Dermis microvascular lymphatic vessel endothelial cell (primary cell): ENCODE measurements around the gene PACSIN1. TPM values are rescaled to one million over a fixed set of nuclear protein-coding genes. Genes with fewer than 3 reads are reported as not detected.

Experiments used
- DNase-seq, 2 donors: peaks; one replicate each; pipeline versions ENCODE4 v3.0.0 to v3.0.0-alpha.2; 2010; ENCODE audit warnings: low read depth in 2 of 2
- total RNA-seq: library from RNA; depleted of rRNA; stranded (reverse); fragments of >200 nt; gene quantifications from 2 replicates; pipeline ENCODE4 v1.2.1, GENCODE V29; 2014

Gene PACSIN1
- total RNA-seq, 1 donor from 2014 or later = not detected

DNA sequence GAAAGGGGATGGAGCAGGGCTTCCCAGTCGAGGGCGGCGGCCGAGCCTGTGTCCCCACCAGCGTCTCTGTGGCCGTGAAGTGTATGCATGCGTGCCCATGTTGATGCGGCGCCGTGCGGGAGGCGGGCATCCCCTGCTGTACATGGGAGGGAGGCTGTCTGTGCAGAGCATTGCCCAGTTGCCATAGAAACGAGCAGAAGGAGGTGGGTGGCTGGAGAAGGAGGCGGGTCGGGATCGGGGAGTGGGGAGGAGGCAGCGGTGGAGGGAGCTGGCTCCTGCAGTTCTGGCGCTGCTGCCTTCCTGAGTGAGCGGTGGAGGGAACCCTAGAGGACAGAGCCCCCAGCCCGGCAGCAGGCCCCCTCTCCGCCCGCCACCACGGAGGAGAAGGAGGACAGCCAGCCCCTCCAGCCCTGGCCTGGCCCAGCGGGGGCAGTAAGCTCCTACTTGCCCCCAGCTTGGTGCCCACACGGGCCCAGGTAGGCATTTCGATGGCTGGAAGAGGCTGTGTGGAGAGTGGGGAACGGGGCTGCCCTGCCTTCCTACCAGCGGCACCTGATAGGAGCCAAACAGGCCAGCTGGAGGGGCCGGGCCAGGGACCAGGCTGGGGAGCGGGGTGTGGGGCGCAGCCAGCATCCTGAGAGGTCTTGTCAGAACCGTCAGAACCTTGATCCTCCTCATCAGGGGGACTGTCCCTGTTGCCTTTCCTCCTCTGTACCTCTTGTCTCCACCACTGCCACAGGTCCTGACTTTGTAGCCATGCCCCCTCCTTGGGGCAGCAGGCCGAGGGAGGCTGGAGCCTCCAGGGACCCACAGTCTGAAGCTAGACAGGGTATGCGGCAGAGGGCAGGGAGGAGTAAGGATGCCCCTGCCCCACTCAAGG lies 49.0 kb downstream of the PACSIN1 start:
- peak in 1 of 2 donors; percentile 12 for DNase-seq

DNA sequence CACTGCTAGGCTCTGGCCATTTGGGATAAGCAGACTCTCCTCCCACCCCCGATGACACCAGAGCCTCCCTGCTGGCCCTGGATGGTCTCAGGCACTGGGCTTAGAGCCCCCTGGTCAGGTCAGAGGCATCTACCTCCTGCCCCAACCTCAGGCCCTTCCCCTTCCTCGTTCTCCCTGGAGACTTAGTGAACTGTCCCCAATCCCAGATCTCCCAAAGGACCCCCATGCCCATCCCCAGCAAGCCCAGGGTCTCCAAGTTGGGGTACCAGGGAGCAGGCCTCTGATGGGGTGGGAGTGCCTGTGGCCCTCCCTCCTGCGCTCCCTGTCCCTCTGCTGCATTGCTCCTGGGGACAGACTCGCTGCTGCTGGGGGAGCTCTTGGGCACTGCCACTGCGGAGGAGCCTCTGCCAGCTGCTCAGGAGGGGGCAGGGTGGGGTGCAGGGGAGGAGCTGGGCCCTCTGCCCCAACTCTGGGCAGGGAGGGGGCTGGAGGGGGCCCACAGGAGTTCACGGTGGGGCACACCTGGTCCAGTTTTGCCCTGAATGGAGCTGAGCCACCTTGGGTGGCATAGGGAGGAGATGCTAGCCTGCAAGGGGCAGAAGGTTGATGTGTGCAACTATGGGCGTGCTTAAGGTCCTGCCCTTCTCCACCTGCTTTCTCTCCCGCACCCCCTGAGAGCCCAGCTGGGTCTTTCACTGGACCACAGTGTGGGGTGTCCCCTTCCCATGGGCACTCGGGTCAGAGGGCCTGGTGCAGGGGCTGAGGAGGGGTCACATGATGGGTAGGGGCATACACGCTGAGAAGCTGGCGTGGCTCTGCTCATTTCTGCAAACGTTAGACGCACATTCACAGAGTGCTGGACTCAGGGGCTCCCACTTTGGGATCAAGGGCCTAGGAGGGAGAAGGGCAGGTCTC lies 49.9 kb downstream of the PACSIN1 start:
- DNase-seq = no peak

DNA sequence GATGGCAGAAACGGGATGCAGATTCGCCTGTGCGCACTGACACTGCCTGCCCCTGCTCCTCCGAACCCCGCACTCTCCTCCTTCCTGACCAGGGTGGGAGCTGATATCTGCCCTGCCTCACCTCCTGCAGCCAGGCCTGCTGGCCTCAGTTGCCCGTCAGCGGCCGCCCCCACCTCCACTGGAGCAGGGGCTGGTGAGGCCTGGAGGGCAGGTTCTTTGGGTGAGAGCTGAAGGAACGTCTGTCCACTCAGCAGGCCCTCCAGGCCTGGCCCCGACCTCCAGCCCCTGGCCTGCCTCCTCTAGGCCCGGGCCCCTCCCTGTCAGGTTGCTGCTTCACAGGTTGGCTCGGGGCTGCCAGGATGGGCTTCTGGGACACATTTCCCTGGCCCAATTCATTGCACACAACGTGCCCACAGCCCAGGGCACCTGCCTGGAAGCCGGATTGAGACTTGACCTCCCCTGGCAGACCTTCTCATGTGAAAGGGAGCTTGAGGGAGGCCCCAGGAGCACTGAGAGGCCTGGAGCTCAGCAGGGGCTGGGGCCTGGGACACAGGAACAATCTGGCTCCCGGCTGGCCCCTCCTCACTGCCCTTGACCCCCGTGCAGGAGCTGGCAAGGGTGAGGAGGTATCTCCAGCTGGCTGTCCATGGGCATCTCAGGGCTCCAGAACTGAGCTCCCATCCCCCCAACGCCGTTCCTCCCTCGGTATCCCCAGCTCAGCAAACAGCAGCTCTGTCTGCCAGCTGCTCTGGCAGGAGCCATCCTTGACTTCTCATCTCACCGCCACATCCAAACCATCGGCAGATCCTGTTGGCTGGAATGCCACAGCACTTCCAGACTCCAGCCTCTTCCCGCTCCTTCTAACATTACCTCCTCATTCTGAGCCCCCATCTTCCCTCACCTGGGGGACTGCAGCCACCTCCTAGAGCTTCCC lies 50.8 kb downstream of the PACSIN1 start:
- DNase-seq = no peak

DNA sequence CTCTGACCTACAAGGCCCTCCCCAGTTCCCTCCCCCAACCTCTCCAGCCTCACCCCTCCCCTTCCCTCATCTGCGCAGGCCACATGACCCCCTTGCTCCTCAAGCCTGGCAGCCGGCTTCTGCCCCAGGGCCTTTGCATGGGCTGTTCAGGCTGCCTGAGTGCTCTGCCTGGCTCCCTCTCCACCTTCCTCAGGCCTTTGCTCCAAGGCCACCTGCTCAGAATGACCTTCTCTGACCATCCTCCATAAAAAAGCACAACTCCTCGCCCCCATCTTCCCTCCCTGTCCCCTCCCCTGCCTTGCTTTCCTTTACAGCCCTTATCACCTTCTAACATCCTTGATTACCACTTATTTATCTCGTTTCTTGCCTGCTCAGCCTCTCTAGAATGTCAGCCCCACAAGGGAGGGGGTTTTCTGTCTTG lies 51.6 kb downstream of the PACSIN1 start:
- DNase-seq = no peak

DNA sequence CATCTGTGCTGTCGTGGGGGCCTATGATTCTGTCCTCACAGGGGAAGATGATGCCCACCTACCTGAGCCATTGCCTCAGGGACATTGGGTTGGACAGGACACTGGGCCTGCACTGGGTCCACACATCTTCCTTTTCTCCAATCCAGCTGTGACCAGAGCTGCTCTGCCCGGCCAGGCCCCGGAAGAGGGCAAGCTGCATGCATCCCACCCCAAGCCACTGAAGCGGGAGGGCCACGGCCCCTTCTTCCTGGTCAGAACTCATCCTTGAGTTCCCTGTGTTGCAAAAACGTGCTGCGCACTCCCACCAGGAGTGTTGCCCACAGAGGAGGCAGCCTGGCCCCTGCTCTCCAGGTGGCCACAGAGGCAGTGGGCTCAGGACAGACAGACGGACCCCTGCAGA lies 52.1 kb downstream of the PACSIN1 start:
- no peak for DNase-seq

DNA sequence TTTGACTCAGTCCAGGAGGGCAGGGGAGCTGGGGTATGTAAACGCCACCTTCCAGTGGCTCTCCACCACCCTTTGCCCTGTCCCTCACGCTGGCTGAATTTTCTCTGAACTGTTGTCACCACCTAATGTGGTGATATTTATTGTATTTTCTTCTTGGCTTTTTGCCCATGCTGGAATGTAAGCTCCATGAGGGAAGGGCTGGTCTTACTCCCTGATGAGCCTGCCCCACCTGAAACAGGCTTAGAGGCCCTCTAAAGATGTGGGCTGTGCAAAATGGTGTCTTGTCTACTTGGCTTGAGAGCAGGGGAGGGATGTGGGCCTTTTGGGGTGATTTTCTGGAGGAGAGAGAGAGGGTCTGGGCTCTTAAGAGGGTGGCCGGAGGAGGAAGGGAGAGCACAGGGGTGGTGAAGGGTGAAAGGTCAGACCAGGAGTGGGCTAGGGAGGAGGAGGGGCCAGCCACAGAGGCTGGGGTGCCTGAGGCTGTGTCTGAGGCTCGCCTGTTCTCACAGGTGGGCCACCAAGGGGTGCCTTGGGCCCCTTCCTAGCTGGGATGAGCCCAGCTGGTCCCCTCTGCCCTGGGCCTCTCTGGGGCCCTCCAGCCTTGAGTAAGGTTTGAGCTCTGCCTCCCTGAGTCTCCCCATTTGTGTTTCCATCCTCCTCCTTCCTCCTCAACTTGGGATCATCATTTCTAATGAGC lies 52.9 kb downstream of the PACSIN1 start:
- no peak for DNase-seq

DNA sequence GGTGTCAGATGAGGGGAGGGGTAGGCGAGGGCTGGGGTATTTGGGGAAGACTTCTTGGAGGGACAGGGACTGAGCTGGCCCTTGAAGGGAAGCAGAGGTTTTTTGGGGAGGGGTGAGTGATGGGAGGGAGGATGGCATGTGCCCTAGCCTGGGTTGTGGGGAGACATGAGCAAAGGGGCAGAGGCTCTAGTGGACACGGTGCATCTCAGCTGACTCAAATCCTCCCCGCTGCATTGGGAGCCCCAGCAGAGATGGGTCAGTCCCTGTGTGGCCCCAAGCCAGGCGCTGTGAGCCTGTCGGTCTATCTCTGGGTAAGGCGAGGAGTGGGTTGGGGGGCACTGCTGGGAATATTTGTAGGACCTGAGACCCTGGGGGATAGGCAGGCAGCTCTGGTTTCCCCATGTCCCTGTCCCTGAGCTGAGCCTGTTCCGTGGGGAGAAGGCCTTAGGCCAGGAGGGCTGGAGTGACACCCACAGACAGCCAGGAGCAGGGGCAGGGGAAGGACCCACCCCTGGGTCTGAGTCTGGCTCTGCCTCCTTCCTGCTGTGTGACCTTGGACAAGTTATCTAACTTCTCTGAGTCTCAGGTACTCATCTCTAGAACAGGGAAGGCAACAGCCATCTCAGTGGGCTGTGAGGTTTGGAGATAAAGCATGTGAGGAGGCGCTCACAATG lies 54.2 kb downstream of the PACSIN1 start:
- DNase-seq = no peak

DNA sequence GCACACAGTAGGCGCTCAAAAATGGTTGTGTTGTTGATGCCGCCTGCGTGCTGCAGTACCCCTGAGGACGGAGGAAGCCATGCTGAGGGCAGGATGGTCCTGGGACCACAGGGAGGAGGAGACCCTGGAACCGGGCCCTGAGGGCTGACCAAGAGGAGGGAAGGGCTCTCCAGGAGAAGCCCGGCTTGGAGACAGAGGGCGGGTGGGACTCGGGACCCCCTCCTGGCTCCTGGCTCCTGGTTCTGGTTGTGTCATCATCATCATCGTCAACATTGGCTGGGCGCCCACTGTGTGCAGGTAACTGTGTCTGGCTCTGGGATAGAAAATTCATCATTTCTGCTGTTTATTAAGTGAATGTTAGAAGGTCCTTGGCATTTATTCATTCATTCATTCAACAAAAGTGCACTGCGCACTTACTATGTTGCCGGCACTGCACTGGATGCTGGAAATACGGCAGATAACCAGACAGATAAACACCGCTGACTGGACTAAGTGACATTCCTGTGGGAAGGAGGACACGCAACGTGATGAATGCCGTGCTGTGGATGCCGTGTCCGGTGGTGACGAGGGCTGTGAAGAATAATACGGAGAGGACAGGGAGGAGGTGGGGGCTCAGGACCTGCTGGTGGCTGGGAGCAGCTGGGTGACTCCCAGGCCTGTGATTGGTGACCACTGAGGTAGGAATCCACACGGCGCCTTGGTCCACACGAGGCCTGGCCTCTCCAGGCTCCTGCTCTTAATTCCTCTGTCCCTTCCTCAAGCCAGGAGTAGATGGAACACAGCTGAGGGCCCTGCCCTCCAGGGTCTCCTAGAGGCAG lies 55.0 kb downstream of the PACSIN1 start:
- no peak for DNase-seq

DNA sequence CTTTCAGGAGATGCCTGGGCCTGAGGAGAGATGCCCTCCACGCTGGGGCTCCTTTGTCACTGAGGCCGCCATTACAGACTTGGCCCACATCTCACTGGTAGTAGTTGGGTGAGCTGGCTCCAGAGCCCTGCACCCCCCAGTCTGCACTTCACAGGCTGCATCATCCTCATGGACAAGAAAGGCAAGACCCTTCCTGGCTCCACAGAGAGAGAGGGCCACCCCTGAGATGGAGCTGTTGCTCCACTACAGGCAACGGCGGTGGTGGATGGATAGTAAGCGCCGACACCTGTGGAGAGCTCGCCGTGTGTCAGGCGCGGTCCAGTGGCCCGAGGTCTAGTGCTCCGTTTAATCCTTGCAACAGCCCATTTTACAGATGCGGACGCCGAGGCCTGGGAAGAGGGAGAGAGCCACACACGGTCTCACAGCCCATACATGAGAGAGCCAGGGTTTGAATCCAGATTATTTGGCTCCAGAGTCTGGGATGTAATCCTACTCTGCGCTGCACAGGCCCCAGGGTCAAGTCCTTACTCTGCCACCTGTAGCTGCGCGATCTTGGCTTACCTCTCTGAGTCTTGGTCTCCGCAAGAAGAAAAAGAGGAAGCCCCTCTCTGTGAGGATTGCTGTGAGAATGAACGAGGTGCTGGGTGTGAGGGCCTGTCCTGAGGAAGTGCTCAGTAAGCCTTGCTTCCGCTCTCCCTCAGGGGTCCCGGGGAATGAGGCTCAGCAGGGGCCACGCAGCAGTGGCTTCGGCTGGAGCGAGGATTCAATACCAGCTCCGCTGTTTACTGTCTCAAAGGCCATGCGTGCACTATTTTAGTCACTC lies 55.8 kb downstream of the PACSIN1 start:
- no peak for DNase-seq

DNA sequence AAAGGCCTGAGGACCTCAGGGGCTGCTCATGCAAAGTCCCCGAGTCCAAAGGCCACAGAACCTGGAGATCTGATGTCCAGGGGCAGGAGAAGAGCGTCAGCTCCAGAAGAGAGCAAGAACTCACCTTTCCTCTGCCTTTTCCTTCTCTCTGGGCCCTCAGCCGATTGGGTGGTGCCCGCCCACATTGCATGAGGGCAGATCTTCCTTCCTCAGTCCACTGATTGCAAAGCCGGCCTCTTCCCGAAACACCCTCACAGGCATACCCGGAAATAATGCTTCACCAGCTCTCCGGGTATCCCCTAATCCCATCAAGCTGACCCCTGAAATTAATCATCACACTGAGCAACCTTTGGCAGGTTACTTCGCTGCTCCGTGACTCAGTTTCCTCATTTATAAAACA lies 56.9 kb downstream of the PACSIN1 start:
- no peak for DNase-seq

DNA sequence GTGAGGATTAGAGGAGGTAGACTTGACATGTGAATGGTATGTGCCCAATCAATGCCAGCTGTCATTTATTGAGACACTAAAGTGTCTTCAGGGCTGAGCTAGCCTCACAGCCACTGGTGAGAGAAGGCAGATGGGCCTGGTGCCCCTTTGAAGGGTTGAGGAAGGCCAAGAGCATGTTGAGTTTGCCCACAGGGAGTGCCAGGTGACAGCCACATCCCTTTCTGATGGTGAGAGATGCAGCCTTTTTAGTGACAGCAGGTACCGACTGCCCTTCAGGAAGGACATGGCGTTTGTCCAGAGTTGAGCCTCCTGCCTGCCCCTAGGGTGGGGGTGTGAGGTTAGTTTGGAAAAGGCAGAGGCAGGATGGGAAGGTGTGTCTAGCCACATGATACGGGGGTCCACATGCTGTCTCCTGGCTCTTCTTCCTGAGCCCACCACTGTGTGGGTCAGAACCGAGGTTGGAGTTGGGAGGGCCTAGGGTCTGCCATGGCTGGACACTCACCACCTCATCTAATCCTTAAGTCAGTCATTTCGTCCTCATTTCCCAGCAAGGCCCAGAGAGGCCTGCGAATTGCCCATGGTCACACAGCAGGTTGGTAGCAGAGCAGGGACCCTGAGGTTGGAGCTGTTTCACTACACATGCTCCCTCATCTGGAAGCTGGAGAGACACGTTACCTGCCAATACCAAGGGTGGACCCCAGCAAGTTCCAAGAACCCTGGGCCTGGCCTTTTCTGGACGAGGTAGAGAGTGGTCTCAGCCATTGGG lies 57.7 kb downstream of the PACSIN1 start:
- DNase-seq = no peak

DNA sequence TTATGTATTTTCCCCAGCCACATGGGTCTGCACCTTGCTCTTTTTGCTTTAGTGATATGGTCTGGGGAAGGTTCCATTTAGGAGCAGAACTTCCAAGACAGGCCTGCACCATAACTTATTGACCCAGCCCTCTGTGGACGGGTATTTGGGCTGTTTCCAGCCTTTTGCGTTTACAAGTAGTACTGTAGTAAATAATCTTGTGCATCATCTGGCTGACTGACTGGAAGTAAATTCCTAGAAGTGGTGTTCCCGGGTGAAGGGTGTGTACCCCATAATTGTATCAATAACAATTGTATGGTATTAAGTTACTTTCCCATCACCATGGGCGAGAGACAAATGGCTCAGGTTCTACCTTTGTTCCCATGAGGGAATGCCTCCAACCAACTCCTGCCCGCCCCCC lies 58.6 kb downstream of the PACSIN1 start:
- no peak for DNase-seq

DNA sequence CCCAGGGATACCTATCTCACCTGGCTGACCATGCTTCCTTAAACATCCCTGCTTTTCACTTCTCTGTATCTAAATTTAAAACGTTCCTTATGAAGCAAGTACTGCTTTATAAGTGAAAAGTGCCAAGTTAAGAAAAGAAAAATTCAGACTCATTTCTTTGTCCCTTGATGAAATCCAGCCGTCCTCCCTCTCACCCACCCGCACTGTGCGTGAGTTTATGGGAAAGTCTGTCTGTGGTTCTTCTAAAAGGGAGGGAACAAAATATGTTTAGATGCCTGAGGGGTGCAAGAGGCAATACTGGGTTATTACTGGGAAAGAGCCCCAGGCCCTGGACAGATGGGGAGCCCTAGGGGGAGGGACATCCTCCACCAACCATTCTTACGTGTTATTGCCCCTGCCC lies 59.1 kb downstream of the PACSIN1 start:
- no peak for DNase-seq

DNA sequence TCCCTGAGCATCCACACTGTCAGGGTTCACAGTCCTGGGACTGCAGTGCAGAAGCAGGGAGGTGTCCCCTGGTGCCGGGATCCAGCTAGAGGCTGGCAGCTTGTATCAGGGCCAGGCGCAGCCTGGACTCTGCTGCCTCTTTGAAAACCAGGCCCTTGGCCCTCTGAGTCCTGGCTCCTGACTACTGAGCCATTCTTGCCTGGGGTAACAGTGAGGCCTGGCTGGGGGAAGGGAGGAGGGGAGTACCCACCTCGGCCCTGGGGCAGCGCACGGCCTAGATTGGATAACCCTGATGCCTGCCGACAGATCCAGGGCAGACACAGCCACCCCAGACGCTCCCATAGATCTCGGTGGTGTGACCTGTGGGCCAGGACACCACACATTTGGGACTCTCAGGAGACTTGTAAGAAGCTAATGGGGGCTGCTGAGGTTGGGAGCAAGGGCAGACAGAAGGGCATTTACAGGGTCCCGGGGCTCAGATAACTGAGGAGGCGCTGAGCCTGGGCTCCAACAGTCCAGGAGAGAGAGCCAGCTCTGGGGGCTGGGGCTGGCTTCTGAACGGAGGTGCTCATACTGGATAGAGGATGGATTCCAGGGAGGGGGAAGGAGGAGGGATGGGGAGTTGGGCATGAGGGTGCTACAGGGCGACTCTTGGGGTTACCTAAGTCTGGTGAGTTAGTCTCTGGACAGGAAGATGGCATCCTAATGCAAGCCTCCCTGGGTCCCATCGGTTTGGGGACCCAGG lies 59.7 kb downstream of the PACSIN1 start:
- DNase-seq = no peak

DNA sequence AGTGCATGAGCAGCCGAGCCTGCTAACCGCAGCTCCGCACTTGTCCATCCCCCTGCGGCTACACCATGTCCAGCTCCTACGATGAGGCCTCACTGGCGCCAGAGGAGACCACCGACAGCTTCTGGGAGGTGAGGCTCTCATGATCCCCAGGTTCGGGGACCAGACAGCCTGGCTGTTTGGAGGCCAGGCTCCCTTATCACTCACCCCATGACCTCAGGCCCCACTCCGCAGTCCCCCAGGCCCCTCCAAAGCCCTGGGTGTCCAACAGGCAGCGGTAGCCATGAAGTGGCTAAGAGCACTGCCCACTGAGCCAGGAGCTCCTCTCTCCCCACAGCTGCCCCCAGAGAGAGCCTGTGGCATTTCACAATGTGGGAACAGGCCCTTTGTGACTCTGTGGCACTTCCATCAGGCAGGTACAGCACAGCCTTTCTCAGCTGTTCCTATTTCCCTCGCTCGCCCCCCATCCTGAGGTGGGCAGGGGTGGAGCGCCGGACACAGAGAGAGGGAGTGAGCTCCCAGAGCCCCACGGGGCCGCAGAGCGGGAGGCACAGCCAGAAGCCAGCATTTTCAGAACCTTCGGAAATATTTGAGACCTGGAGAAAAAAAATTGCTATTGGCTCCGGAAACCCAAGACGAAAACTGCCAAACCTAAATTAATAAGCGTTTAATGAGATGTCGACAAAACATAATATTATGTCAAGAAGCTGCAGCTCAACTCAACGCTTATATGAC lies 60.5 kb downstream of the PACSIN1 start:
- DNase-seq = no peak
